Liver (tissue), 9 donors: ENCODE measurements around the gene RYR2. TPM values are rescaled to one million over a fixed set of nuclear protein-coding genes. Genes with fewer than 3 reads are reported as not detected.

Experiments
- DNase-seq: peaks from one replicate; pipeline ENCODE4 v3.0.0-alpha.2; 2017; ENCODE audit warnings: low spot score
- H3K27ac ChIP-seq, 2 donors: one replicate each; pipeline ENCODE4 v1.7.0; 2013; ENCODE audit warnings: inconsistent platforms in 2 of 2, low read length in 2 of 2, control low read depth in 1 of 2, low read depth in 1 of 2, mild to moderate bottlenecking in 1 of 2
- H3K27me3 ChIP-seq, 4 donors: one replicate each; pipeline versions ENCODE4 v1.6.1 to v1.7.0; 2013; ENCODE audit warnings: low read length in 3 of 4, inconsistent platforms in 1 of 4, mild to moderate bottlenecking in 1 of 4, moderate library complexity in 1 of 4; ENCODE audit not compliant: control insufficient read depth in 4 of 4, insufficient read depth in 4 of 4
- H3K36me3 ChIP-seq, 4 donors: one replicate each; pipeline versions ENCODE4 v1.6.1 to v1.7.0; 2013; ENCODE audit warnings: low read length in 3 of 4, mild to moderate bottlenecking in 3 of 4, low read depth in 1 of 4, moderate library complexity in 1 of 4; ENCODE audit not compliant: control insufficient read depth in 4 of 4, insufficient read depth in 3 of 4
- H3K4me1 ChIP-seq, 4 donors: one replicate each; pipeline versions ENCODE4 v1.6.1 to v1.7.0; 2013; ENCODE audit warnings: low read length in 3 of 4, mild to moderate bottlenecking in 3 of 4, moderate library complexity in 1 of 4; ENCODE audit not compliant: control insufficient read depth in 4 of 4, insufficient read depth in 4 of 4
- H3K4me3 ChIP-seq, 3 donors: one replicate each; pipeline versions ENCODE4 v1.6.1 to v1.7.0; 2013; ENCODE audit warnings: low read length in 3 of 3, control low read depth in 1 of 3, low read depth in 1 of 3, mild to moderate bottlenecking in 1 of 3
- H3K9ac ChIP-seq, 2 donors: one replicate each; pipeline ENCODE4 v1.7.0; 2013; ENCODE audit warnings: low read length in 2 of 2, mild to moderate bottlenecking in 2 of 2, moderate library complexity in 2 of 2, control low read depth in 1 of 2, low read depth in 1 of 2
- H3K9me3 ChIP-seq, 4 donors: one replicate each; pipeline versions ENCODE4 v1.6.1 to v1.7.0; 2013; ENCODE audit warnings: low read length in 3 of 4; ENCODE audit not compliant: control insufficient read depth in 4 of 4
- CTCF ChIP-seq: fragments of 150-350 bp; IDR thresholded peaks from 2 replicates; pipeline ENCODE4 v1.5.1; 2017; ENCODE audit warnings: improper control_type of control experiment, low read depth, low read length; ENCODE audit not compliant: missing input control
- EGR1 ChIP-seq, 2 donors: IDR thresholded peaks; 2 replicates each; pipeline ENCODE4 v1.6.1; 2016 to 2018; ENCODE audit warnings: antibody characterized with exemption in 2 of 2, low read depth in 2 of 2
- FOXA1 ChIP-seq: IDR thresholded peaks from 2 replicates; pipeline ENCODE4 v1.6.1; 2016; ENCODE audit warnings: antibody characterized with exemption
- FOXA2 ChIP-seq: IDR thresholded peaks from 2 replicates; pipeline ENCODE4 v1.6.1; 2016; ENCODE audit warnings: antibody characterized with exemption
- HNF4A ChIP-seq, 2 donors: conservative IDR thresholded peaks; 2 replicates each; pipeline ENCODE4 v1.6.1; 2016; ENCODE audit warnings: antibody characterized with exemption in 2 of 2, mild to moderate bottlenecking in 2 of 2
- RAD21 ChIP-seq, 2 donors: IDR thresholded peaks; 2 replicates each; pipeline ENCODE4 v1.6.1; 2016; ENCODE audit warnings: antibody characterized with exemption in 2 of 2, mild to moderate bottlenecking in 2 of 2
- REST ChIP-seq: IDR thresholded peaks from 2 replicates; pipeline ENCODE4 v1.6.1; 2016; ENCODE audit warnings: antibody characterized with exemption, mild to moderate bottlenecking
- WGBS: extraction: QIAGEN DNeasy Blood & Tissue Kit; methylation state at CpG from one replicate; pipeline ENCODE4 v1.1.7; 2013; 5-methylcytosine and 5-hydroxymethylcytosine counted together
- polyA plus RNA-seq, 2 donors: library from polyadenylated mRNA; stranded (reverse) in 1 of 2; unstranded in 1 of 2; fragments of 200-250 nt in 1 of 2; fragments of >200 nt in 1 of 2; fragmentation: Nextera tagmentation in 1 of 2; extraction: Ambion mirVana in 1 of 2; gene quantifications; one replicate each; pipeline versions ENCODE4 v1.2.1 to v1.2.3, GENCODE V29; 2013 to 2015
- total RNA-seq, 2 donors: library from RNA; depleted of rRNA; stranded (reverse); fragments of >200 nt; gene quantifications; one replicate each; pipeline ENCODE4 v1.2.3, GENCODE V29; 2014
- TF ChIP-seq, protein P1 (sequence below): IDR thresholded peaks from 2 replicates; pipeline ENCODE4 v1.6.1; 2016; ENCODE audit warnings: antibody characterized with exemption
- donor health status: healthy.
- donor health status: healthy.
- donor health status: healthy.
- donor health status: healthy.
- donor health status: healthy.

Gene RYR2
- total and polyA plus RNA-seq, 4 donors, result 0.06 to 0.75 (median 0.31) TPM

DNA sequence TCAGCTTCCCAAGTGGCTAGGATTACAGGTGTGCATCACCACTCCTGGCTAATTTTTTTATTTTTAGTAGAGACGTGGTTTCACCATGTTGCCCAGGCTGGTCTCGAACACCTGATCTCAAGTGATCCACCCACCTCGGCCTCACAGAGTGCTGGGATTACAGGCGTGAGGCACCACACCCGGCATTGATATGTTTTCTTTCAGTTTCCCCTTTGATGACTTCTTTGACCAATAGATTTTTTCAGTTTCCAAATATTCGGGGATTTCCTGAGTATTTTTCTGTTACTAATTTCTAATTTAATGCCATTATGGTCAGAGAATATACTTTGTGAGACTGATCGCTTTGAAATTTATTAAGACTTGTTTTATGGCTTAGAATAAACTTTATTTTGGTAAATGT, 406.1 kb downstream of the RYR2 start:
- Histone ChIP-seq H3K9ac (no peak overlapping the region), H3K9me3 (no peaks in the 10 kb centered on the region), H3K27me3 (no peaks in the 10 kb centered on the region), H3K4me3 (no peak overlapping the region), H3K4me1 (no peaks in the 10 kb centered on the region), H3K36me3 (no peaks in the 10 kb centered on the region), H3K27ac (no peak overlapping the region)
- 73% methylated on average over 7 of the region's 7 CpGs for WGBS
- DNase-seq, result no peak
- TF ChIP-seq REST (no peak), FOXA2 (no peak)

- Histone ChIP-seq H3K9ac (no peak overlapping the region), H3K27me3 (no peaks in the 10 kb centered on the region), H3K36me3 (no peaks in the 10 kb centered on the region), H3K27ac (no peak overlapping the region), H3K4me3 (no peak overlapping the region), H3K9me3 (peaks cover 0 to 2% (median 0%) of the 10 kb centered on the region in 4 donors), H3K4me1 (no peaks in the 10 kb centered on the region)
- no peak for DNase-seq
- WGBS, result 59% methylated on average over 3 of the region's 3 CpGs
- TF ChIP-seq FOXA1 (no peak), RAD21 (IDR thresholded peaks at IDR 0.05) (no peak), EGR1 (IDR thresholded peaks at IDR 0.05; ENCODE audit: low read depth in 2 of 2) (no peak), REST (no peak), HNF4A (conservative IDR thresholded peaks at IDR 0.05) (no peak), CTCF (no peak)
- TF ChIP-seq, protein P1, sequence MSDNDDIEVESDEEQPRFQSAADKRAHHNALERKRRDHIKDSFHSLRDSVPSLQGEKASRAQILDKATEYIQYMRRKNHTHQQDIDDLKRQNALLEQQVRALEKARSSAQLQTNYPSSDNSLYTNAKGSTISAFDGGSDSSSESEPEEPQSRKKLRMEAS, result no peak
Observed at GRCh38 chr1:237457573-237457972, 415.6 kb downstream of the RYR2 start.
